Caco-2 (cell line): Measurements from ENCODE around the gene CST9. TPM values are rescaled to one million over a fixed set of nuclear protein-coding genes. Genes with fewer than 3 reads are reported as not detected.
A peak's percentile ranks its signal among the peaks of the same experiment; 100 is the strongest.

Experiments used
- BruUV-seq: library from RNA; stranded (reverse); fragments of 400-500 nt; replicated peaks from 2 replicates; lab custom pipeline; 2021; lab: Mats Ljungman, UMichigan
- CTCF ChIA-PET: fragments of 300-600 bp; sonication (Branson Sonifier 250); formaldehyde crosslinking; loops from one replicate; lab custom pipeline; 2022; ENCODE audit warnings: antibody characterized with exemption; lab: Charles Lee
- POLR2A ChIA-PET: fragments of 300-600 bp; sonication (Branson Sonifier 250); formaldehyde crosslinking; loops from one replicate; lab custom pipeline; 2022; ENCODE audit warnings: antibody characterized with exemption; lab: Charles Lee
- DNase-seq, 2 experiments: peaks; one replicate each; pipeline versions ENCODE4 v3.0.0 to v3.0.0-alpha.2; 2020 to 2022
- H3K27me3 ChIP-seq: replicated peaks from 2 replicates; pipeline ENCODE4 v1.6.0; 2011; ENCODE audit warnings: low read length; ENCODE audit not compliant: control insufficient read depth, insufficient read depth
- H3K36me3 ChIP-seq: 2 replicates; pipeline ENCODE4 v1.5.1; 2011; ENCODE audit warnings: low read length; ENCODE audit not compliant: control insufficient read depth, insufficient read depth
- H3K4me1 ChIP-seq: fragments of 250-450 bp; sonication (Bioruptor Pico); 2 replicates; pipeline ENCODE4 v1.5.1; 2020; ENCODE audit warnings: mild to moderate bottlenecking
- H3K4me3 ChIP-seq: 2 replicates; pipeline ENCODE4 v1.5.1; 2011; ENCODE audit warnings: low read depth, mild to moderate bottlenecking, control low read depth, low read length
- H3K9me3 ChIP-seq: fragments of 250-450 bp; sonication (Bioruptor Pico); 2 replicates; pipeline ENCODE4 v1.5.1; 2020; ENCODE audit warnings: mild to moderate bottlenecking, moderate library complexity
- H3K27ac Mint-ChIP-seq: one replicate; pipeline ENCODE4 v1.8.0; 2022; ENCODE audit warnings: mixed read lengths; ENCODE audit not compliant: unreplicated experiment
- H3K27me3 Mint-ChIP-seq: one replicate; pipeline ENCODE4 v1.8.0; 2022; ENCODE audit warnings: mixed read lengths; ENCODE audit not compliant: insufficient read depth, unreplicated experiment
- H3K36me3 Mint-ChIP-seq: one replicate; pipeline ENCODE4 v1.8.0; 2022; ENCODE audit warnings: mild to moderate bottlenecking, mixed read lengths; ENCODE audit not compliant: insufficient read depth, unreplicated experiment
- H3K4me1 Mint-ChIP-seq: one replicate; pipeline ENCODE4 v1.8.0; 2022; ENCODE audit warnings: low read depth, mixed read lengths; ENCODE audit not compliant: unreplicated experiment
- H3K4me3 Mint-ChIP-seq: one replicate; pipeline ENCODE4 v1.8.0; 2022; ENCODE audit warnings: mild to moderate bottlenecking, moderate library complexity, mixed read lengths; ENCODE audit not compliant: unreplicated experiment
- H3K9me3 Mint-ChIP-seq: one replicate; pipeline ENCODE4 v1.8.0; 2022; ENCODE audit warnings: mixed read lengths; ENCODE audit not compliant: unreplicated experiment
- CTCF ChIP-seq, 2 experiments: fragments of 200-600 bp in 1 of 2; IDR thresholded peaks; 1 replicate in 1 of 2; 2 replicates in 1 of 2; pipeline versions ENCODE4 v1.5.1 to v1.8.0; 2011 to 2022; ENCODE audit warnings: antibody characterized with exemption in 1 of 2, control low read depth in 1 of 2, inconsistent platforms in 1 of 2, low read depth in 1 of 2, low read length in 1 of 2, mild to moderate bottlenecking in 1 of 2, moderate library complexity in 1 of 2; ENCODE audit not compliant: insufficient read depth in 1 of 2, severe bottlenecking in 1 of 2, unreplicated experiment in 1 of 2
- intact Hi-C: fragments of 100-400 bp; cut with micrococcal nuclease; formaldehyde crosslinking; loops from one replicate; pipeline ENCODE4 v1.10.0; 2022; ENCODE audit not compliant: unreplicated experiment
- total RNA-seq: library from RNA; stranded (reverse); gene quantifications from 2 replicates; pipeline ENCODE4 v1.2.3, GENCODE V29; 2022

Gene CST9
- total RNA-seq, 1 experiment from 2014 or later = not detected

- TF ChIP-seq CTCF (IDR thresholded peaks at IDR 0.05; ENCODE audit: insufficient read depth in 1 of 2, low read depth in 1 of 2, low read length in 1 of 2, severe bottlenecking in 1 of 2, unreplicated experiment in 1 of 2) = no peak
- peaks cover 7% of the 10 kb centered on the region for H3K4me1 Mint-ChIP-seq
- no peaks in the 10 kb centered on the region for H3K9me3 ChIP-seq
- no peak overlapping the region for H3K4me3 ChIP-seq
- intact Hi-C loops = loop anchor here (2.0 kb wide), 1 partner anchor 20 kb away; no protein-coding TSS in a partner anchor
- CTCF ChIA-PET = interaction anchor here (2.0 kb wide), 1 partner anchor 30 kb away, joined by 8 read pairs; no protein-coding TSS in a partner anchor
- peaks cover 28% of the 10 kb centered on the region for H3K36me3 Mint-ChIP-seq
- H3K27me3 ChIP-seq = no peaks in the 10 kb centered on the region
- DNase-seq = no peak
- peaks cover 34% of the 10 kb centered on the region for H3K4me1 ChIP-seq
- peak overlapping the region; percentile 94 for H3K4me3 Mint-ChIP-seq
- H3K36me3 ChIP-seq = no peaks in the 10 kb centered on the region
- no TSS peak for BruUV-seq
- no peak overlapping the region for H3K27ac Mint-ChIP-seq
- no peaks in the 10 kb centered on the region for H3K9me3 Mint-ChIP-seq
- POLR2A ChIA-PET = interaction anchor here (0.5 kb wide), 1 partner anchor 9 kb away, joined by 3 read pairs; no protein-coding TSS in a partner anchor
- no peaks in the 10 kb centered on the region for H3K27me3 Mint-ChIP-seq
Observed at GRCh38 chr20:23638309-23638708, 32.6 kb upstream of the CST9 start.

GRCh38 chr20:23637282-23638221, 31.8 kb upstream of the CST9 start, which contains the start of gene CST3:
CST3 (minus strand) TSS chr20:23637955; CDS start chr20:23637862, 93 bp downstream.
- no peaks in the 10 kb centered on the region for H3K9me3 Mint-ChIP-seq
- BruUV-seq = no TSS peak
- CTCF ChIA-PET = interaction anchor here (2.0 kb wide), 1 partner anchor 31 kb away, joined by 8 read pairs; no protein-coding TSS in a partner anchor
- intact Hi-C loops = loop anchor here (2.0 kb wide), 1 partner anchor 21 kb away; no protein-coding TSS in a partner anchor
- H3K36me3 Mint-ChIP-seq = peaks cover 30% of the 10 kb centered on the region
- no peak for TF ChIP-seq CTCF (IDR thresholded peaks at IDR 0.05; ENCODE audit: insufficient read depth in 1 of 2, low read depth in 1 of 2, low read length in 1 of 2, severe bottlenecking in 1 of 2, unreplicated experiment in 1 of 2)
- Histone ChIP-seq H3K27me3 (no peaks in the 10 kb centered on the region), H3K4me3 (peak within 1 kb of the TSS; percentile 75), H3K9me3 (no peaks in the 10 kb centered on the region), H3K36me3 (no peaks in the 10 kb centered on the region), H3K4me1 (peaks cover 34% of the 10 kb centered on the region)
- peak within 1 kb of the TSS; percentile 94 for H3K4me3 Mint-ChIP-seq
- H3K27ac Mint-ChIP-seq = peak within 1 kb of the TSS; percentile 91
- POLR2A ChIA-PET = interaction anchor here (0.5 kb wide), 1 partner anchor 8 kb away, joined by 3 read pairs; no protein-coding TSS in a partner anchor
- peak; percentile 89 to 95 for DNase-seq
- peaks cover 7% of the 10 kb centered on the region for H3K4me1 Mint-ChIP-seq
- H3K27me3 Mint-ChIP-seq = no peaks in the 10 kb centered on the region

- CTCF ChIA-PET = interaction anchor here (2.0 kb wide), 1 partner anchor 32 kb away, joined by 8 read pairs; no protein-coding TSS in a partner anchor
- peaks cover 7% of the 10 kb centered on the region for H3K4me1 Mint-ChIP-seq
- H3K36me3 Mint-ChIP-seq = peaks cover 34% of the 10 kb centered on the region
- Histone ChIP-seq H3K4me1 (peaks cover 34% of the 10 kb centered on the region), H3K36me3 (no peaks in the 10 kb centered on the region), H3K27me3 (no peaks in the 10 kb centered on the region), H3K9me3 (no peaks in the 10 kb centered on the region), H3K4me3 (peak overlapping the region; percentile 75)
- DNase-seq = no peak
- peak overlapping the region; percentile 91 for H3K27ac Mint-ChIP-seq
- H3K4me3 Mint-ChIP-seq = peak overlapping the region; percentile 94
- POLR2A ChIA-PET = no interaction called here
- H3K27me3 Mint-ChIP-seq = no peaks in the 10 kb centered on the region
- BruUV-seq = no TSS peak
- H3K9me3 Mint-ChIP-seq = no peaks in the 10 kb centered on the region
- no peak for TF ChIP-seq CTCF (IDR thresholded peaks at IDR 0.05; ENCODE audit: insufficient read depth in 1 of 2, low read depth in 1 of 2, low read length in 1 of 2, severe bottlenecking in 1 of 2, unreplicated experiment in 1 of 2)
- intact Hi-C loops = no loop called here
Observed at GRCh38 chr20:23636908-23637281, 31.2 kb upstream of the CST9 start.
